Epithelial cell of esophagus (primary cell): Measurements from ENCODE around the gene DLGAP4.
A peak's percentile ranks its signal among the peaks of the same experiment; 100 is the strongest.

Source experiments
- DNase-seq: peaks from one replicate; pipeline ENCODE4 v3.0.0; 2010; ENCODE audit warnings: low read depth
- H3K4me3 ChIP-seq: 2 replicates; pipeline ENCODE4 v1.5.1; 2011; ENCODE audit warnings: mild to moderate bottlenecking, low read length, control low read depth
- TF ChIP-seq, protein P1 (sequence below): IDR thresholded peaks from 2 replicates; pipeline ENCODE4 v1.5.1; 2011; ENCODE audit warnings: low read depth, mild to moderate bottlenecking, low read length, control low read depth, inconsistent platforms; ENCODE audit not compliant: insufficient read depth; ENCODE audit errors: missing control alignments

The DLGAP4 gene

GRCh38 chr20:36341331-36342020 lies 35.3 kb downstream of the DLGAP4 start:
- TF ChIP-seq, protein P1, sequence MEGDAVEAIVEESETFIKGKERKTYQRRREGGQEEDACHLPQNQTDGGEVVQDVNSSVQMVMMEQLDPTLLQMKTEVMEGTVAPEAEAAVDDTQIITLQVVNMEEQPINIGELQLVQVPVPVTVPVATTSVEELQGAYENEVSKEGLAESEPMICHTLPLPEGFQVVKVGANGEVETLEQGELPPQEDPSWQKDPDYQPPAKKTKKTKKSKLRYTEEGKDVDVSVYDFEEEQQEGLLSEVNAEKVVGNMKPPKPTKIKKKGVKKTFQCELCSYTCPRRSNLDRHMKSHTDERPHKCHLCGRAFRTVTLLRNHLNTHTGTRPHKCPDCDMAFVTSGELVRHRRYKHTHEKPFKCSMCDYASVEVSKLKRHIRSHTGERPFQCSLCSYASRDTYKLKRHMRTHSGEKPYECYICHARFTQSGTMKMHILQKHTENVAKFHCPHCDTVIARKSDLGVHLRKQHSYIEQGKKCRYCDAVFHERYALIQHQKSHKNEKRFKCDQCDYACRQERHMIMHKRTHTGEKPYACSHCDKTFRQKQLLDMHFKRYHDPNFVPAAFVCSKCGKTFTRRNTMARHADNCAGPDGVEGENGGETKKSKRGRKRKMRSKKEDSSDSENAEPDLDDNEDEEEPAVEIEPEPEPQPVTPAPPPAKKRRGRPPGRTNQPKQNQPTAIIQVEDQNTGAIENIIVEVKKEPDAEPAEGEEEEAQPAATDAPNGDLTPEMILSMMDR = no peak
- DNase-seq = no peak
- H3K4me3 ChIP-seq = no peak overlapping the region

DNA sequence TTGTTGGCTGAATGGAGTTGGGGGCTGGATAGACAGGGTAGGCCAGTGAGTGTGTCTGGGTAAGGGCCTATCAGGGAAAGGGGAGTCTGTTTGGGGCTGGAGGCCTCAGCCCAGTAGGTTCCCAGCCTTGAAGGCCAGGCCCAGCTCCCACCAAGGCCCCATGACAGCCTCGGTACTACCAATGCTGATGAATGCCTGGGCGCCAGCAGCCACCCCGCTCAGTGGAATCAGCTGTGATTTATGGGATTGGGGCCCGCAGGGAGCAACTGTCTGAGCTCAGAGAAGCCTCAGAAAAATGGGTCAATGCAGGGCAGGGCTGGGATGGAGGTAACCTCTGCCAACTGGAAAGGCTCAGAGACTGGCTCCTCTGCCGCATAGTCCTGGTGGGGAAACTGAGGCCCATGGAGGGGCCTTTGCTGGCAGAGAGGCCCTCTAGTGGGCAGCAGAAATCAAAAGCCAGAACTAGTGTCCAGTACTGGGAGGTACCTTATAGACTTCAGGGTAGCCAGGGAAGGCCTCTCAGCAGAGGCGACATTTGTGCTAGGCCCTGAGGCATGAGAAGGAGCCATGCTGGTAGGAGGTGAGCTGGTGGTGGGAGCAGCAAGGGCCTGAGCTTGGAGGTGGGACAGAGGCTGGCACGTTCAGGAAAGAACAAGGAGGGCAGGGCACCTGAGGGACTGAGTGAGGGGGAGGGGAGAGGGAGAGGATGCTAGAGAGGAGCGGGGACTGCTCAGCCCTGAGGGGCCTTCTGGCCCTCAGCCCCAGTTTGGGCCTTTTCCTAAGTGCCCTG lies 36.4 kb downstream of the DLGAP4 start:
- DNase-seq = no peak
- TF ChIP-seq, protein P1 = no peak
- H3K4me3 ChIP-seq = no peak overlapping the region

- no peak for DNase-seq
- H3K4me3 ChIP-seq = no peak overlapping the region
- TF ChIP-seq, protein P1 = no peak
Observed at GRCh38 chr20:36343641-36344040, 37.5 kb downstream of the DLGAP4 start.

- peak; percentile 72 for DNase-seq
- TF ChIP-seq, protein P1 = no peak
Observed at GRCh38 chr20:36344517-36345132, 38.5 kb downstream of the DLGAP4 start.

GRCh38 chr20:36346256-36346655 lies 40.1 kb downstream of the DLGAP4 start:
- DNase-seq = no peak
- no peak overlapping the region for H3K4me3 ChIP-seq
- TF ChIP-seq, protein P1 = no peak

More at GRCh38 chr20:36344517-36345132, 38.5 kb downstream of the DLGAP4 start:
- no peak overlapping the region for H3K4me3 ChIP-seq

- TF ChIP-seq, protein P1 = no peak
- DNase-seq = peak; percentile 93
- H3K4me3 ChIP-seq = no peak overlapping the region
Observed at GRCh38 chr20:36349384-36350170, 43.4 kb downstream of the DLGAP4 start.
